OCI-LY3 (cell line): ENCODE results near the gene KTN1.

Experiments
- H2AFZ ChIP-seq: fragments of 200-600, 300-600 bp; shearing (Covaris generic); 2 replicates; pipeline ENCODE4 v1.6.0; 2014; ENCODE audit warnings: antibody characterized with exemption, low read depth, low read length
- H3K27ac ChIP-seq: fragments of 200-600, 300-600 bp; sonication (generic); 2 replicates; pipeline ENCODE4 v1.5.1; 2014; ENCODE audit warnings: mild to moderate bottlenecking, low read length, moderate library complexity, mixed read lengths
- H3K27me3 ChIP-seq: fragments of 200-600, 300-600 bp; sonication (generic); 2 replicates; pipeline ENCODE4 v1.6.1; 2014; ENCODE audit warnings: low read depth, low read length, mixed read lengths
- H3K36me3 ChIP-seq: fragments of 200-600, 300-600 bp; sonication (generic); replicated peaks from 2 replicates; pipeline ENCODE3; 2014; ENCODE audit warnings: low read depth, low read length, mixed read lengths
- H3K4me1 ChIP-seq: fragments of 300-600, 200-600 bp; sonication (generic); 2 replicates; pipeline ENCODE4 v1.6.1; 2014; ENCODE audit warnings: low read length, mixed read lengths
- H3K4me2 ChIP-seq: fragments of 200-600, 300-600 bp; sonication (generic); 2 replicates; pipeline ENCODE4 v1.6.1; 2014; ENCODE audit warnings: low read length, mixed read lengths
- H3K4me3 ChIP-seq: fragments of 300-600, 200-600 bp; sonication (generic); 2 replicates; pipeline ENCODE4 v1.5.1; 2014; ENCODE audit warnings: antibody characterized with exemption, mild to moderate bottlenecking, low read length, moderate library complexity
- H3K79me2 ChIP-seq: fragments of 300-600, 200-600 bp; shearing (Covaris generic); 2 replicates; pipeline ENCODE4 v1.6.1; 2014; ENCODE audit warnings: mild to moderate bottlenecking, low read length, mixed read lengths
- H3K9ac ChIP-seq: fragments of 300-600, 200-600 bp; shearing (Covaris generic); 2 replicates; pipeline ENCODE4 v1.6.0; 2014; ENCODE audit warnings: mild to moderate bottlenecking, low read length, moderate library complexity
- H3K9me3 ChIP-seq: fragments of 200-600, 300-600 bp; shearing (Covaris generic); 2 replicates; pipeline ENCODE4 v1.6.1; 2014; ENCODE audit warnings: low read length, mixed read lengths; ENCODE audit not compliant: insufficient read depth
- H4K20me1 ChIP-seq: fragments of 200-600, 300-600 bp; sonication (generic); 2 replicates; pipeline ENCODE4 v1.6.1; 2016; ENCODE audit warnings: low read length, mixed read lengths; ENCODE audit not compliant: insufficient read depth
- CTCF ChIP-seq: fragments of 200-600, 300-600 bp; sonication (generic); IDR thresholded peaks from 2 replicates; pipeline ENCODE4 v1.5.1; 2014; ENCODE audit warnings: antibody characterized with exemption, low read length, low read depth
- EZH2phosphoT487 ChIP-seq: fragments of 200-600 bp; shearing (Covaris generic); IDR thresholded peaks from 2 replicates; pipeline ENCODE4 v1.6.1; 2018; ENCODE audit warnings: antibody characterized with exemption, mixed run types, low read depth

Gene KTN1

GRCh38 chr14:55713486-55713885 lies 133.5 kb downstream of the KTN1 start:
- TF ChIP-seq CTCF (no peak), EZH2phosphoT487 (no peak)
- H3K9me3 ChIP-seq, result no peaks in the 10 kb centered on the region
- H3K79me2 ChIP-seq, result no peaks in the 10 kb centered on the region
- H4K20me1 ChIP-seq, result no peaks in the 10 kb centered on the region
- no peak overlapping the region for H3K27ac ChIP-seq
- no peak overlapping the region for H3K4me2 ChIP-seq
- no peak overlapping the region for H3K4me3 ChIP-seq
- peaks cover 2% of the 10 kb centered on the region; the same call in 1 of the 2 replicates for H3K4me1 ChIP-seq
- no peak overlapping the region for H3K9ac ChIP-seq
- H2AFZ ChIP-seq, result no peak overlapping the region
- H3K36me3 ChIP-seq, result no peaks in the 10 kb centered on the region
- H3K27me3 ChIP-seq, result no peaks in the 10 kb centered on the region

- Histone ChIP-seq H3K4me2 (no peak overlapping the region), H2AFZ (no peak overlapping the region), H3K27me3 (no peaks in the 10 kb centered on the region), H3K79me2 (no peaks in the 10 kb centered on the region), H3K9me3 (no peaks in the 10 kb centered on the region), H3K9ac (no peak overlapping the region), H4K20me1 (no peaks in the 10 kb centered on the region), H3K4me3 (no peak overlapping the region), H3K4me1 (peaks cover 2% of the 10 kb centered on the region; the same call in 1 of the 2 replicates), H3K36me3 (no peaks in the 10 kb centered on the region), H3K27ac (no peak overlapping the region)
- TF ChIP-seq EZH2phosphoT487 (no peak), CTCF (no peak)
These were observed 135.9 kb downstream of the KTN1 start for GRCh38 chr14:55715889-55716288.

- H3K9me3 ChIP-seq, result no peaks in the 10 kb centered on the region
- H3K9ac ChIP-seq, result no peak overlapping the region
- H3K79me2 ChIP-seq, result no peaks in the 10 kb centered on the region
- H2AFZ ChIP-seq, result no peak overlapping the region
- H3K36me3 ChIP-seq, result no peaks in the 10 kb centered on the region
- H3K27me3 ChIP-seq, result no peaks in the 10 kb centered on the region
- H3K4me3 ChIP-seq, result no peak overlapping the region
- H4K20me1 ChIP-seq, result no peaks in the 10 kb centered on the region
- TF ChIP-seq EZH2phosphoT487, result no peak
- no peak for TF ChIP-seq CTCF
- H3K4me2 ChIP-seq, result no peak overlapping the region
- peaks cover 2% of the 10 kb centered on the region; the same call in 1 of the 2 replicates for H3K4me1 ChIP-seq
- no peak overlapping the region for H3K27ac ChIP-seq
These were observed 137.6 kb downstream of the KTN1 start for GRCh38 chr14:55717621-55718020.

- H3K79me2 ChIP-seq, result no peaks in the 10 kb centered on the region
- peaks cover 2% of the 10 kb centered on the region; the same call in 1 of the 2 replicates for H3K4me1 ChIP-seq
- no peak overlapping the region for H3K9ac ChIP-seq
- no peak overlapping the region for H3K4me2 ChIP-seq
- H2AFZ ChIP-seq, result no peak overlapping the region
- no peaks in the 10 kb centered on the region for H3K27me3 ChIP-seq
- no peaks in the 10 kb centered on the region for H4K20me1 ChIP-seq
- TF ChIP-seq EZH2phosphoT487, result no peak
- no peak for TF ChIP-seq CTCF
- no peaks in the 10 kb centered on the region for H3K9me3 ChIP-seq
- H3K4me3 ChIP-seq, result no peak overlapping the region
- no peak overlapping the region for H3K27ac ChIP-seq
- no peaks in the 10 kb centered on the region for H3K36me3 ChIP-seq
These were observed 138.5 kb downstream of the KTN1 start for GRCh38 chr14:55718551-55718950.
